Fibroblast of villous mesenchyme (primary cell): Measurements from ENCODE around the gene TNFSF13. TPM values are rescaled to one million over a fixed set of nuclear protein-coding genes. Genes with fewer than 3 reads are reported as not detected.
"Not testable (repeated sequence)": the region's sequence is repeated elsewhere in the genome, so short reads cannot be mapped to it uniquely, and the experiment has no call there.

Experiments
- DNase-seq: peaks from one replicate; pipeline ENCODE4 v3.0.0-alpha.2; 2010; ENCODE audit warnings: low read depth
- H3K4me3 ChIP-seq: 2 replicates; pipeline ENCODE4 v1.5.1; 2011; ENCODE audit warnings: low read depth, mild to moderate bottlenecking, low read length
- small RNA-seq: library from RNA; depleted of rRNA; stranded (forward); fragments of <200 nt; gene quantifications from one replicate; pipeline ENCODE3, GENCODE V24; 2012
- total RNA-seq: library from RNA; depleted of rRNA; stranded (reverse); fragments of >200 nt; gene quantifications from 2 replicates; pipeline ENCODE4 v1.2.3, GENCODE V29; 2012
- TF ChIP-seq, protein P1 (sequence below): IDR thresholded peaks from 2 replicates; pipeline ENCODE4 v1.5.1; 2012; ENCODE audit warnings: low read depth, mild to moderate bottlenecking, low read length; ENCODE audit not compliant: insufficient read depth

TNFSF13 gene
- total RNA-seq, 1 donor, result 0.43 TPM

GRCh38 chr17:7592422-7593021 lies 34.0 kb downstream of the TNFSF13 start:
- TF ChIP-seq, protein P1, sequence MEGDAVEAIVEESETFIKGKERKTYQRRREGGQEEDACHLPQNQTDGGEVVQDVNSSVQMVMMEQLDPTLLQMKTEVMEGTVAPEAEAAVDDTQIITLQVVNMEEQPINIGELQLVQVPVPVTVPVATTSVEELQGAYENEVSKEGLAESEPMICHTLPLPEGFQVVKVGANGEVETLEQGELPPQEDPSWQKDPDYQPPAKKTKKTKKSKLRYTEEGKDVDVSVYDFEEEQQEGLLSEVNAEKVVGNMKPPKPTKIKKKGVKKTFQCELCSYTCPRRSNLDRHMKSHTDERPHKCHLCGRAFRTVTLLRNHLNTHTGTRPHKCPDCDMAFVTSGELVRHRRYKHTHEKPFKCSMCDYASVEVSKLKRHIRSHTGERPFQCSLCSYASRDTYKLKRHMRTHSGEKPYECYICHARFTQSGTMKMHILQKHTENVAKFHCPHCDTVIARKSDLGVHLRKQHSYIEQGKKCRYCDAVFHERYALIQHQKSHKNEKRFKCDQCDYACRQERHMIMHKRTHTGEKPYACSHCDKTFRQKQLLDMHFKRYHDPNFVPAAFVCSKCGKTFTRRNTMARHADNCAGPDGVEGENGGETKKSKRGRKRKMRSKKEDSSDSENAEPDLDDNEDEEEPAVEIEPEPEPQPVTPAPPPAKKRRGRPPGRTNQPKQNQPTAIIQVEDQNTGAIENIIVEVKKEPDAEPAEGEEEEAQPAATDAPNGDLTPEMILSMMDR, result no peak
- H3K4me3 ChIP-seq, result no peak overlapping the region
- no peak for DNase-seq

GRCh38 chr17:7593296-7593695 lies 34.7 kb downstream of the TNFSF13 start:
- no peak overlapping the region for H3K4me3 ChIP-seq
- TF ChIP-seq, protein P1, result no peak
- DNase-seq, result no peak

DNA sequence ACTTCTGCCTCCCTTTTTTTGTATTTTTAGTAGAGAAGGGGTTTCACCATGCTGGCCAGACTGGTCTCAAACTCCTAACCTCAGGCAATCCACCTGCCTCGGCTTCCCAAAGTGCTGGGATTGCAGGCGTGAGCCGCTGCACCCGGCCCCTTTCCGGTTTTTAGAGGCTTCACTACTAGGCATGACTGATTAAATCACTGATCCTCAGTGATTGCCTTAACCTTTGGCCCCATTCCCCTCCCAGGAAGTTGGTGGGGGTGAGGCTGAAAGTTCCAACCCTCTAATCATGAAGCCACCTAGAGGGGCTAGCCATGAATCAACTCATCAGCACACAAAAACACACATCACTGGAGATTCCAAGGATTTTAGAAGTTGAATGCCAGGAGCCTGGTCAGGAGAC lies 39.0 kb downstream of the TNFSF13 start:
- H3K4me3 ChIP-seq, DNase-seq: not testable (repeated sequence)

DNA sequence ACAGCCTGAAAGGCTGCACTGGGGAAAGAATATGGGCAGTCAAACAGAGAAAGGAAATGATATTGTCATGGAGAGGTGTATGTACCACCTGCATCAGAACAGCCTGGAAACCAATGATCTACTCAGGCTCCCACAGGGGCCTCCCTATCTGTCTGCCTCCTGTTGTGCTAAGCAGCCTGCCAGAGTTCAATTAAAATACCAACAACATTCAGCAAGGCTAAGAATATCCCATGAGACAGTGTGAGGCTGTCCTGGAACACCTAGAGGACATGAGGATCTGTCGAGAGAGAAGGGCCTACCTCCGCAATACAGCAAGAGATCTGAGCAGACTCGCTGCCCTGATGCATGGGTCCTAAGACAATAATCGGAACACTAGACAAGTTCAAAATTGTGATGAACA lies 47.7 kb downstream of the TNFSF13 start:
- H3K4me3 ChIP-seq, result no peak overlapping the region
- no peak for DNase-seq
- TF ChIP-seq, protein P1, result no peak

DNA sequence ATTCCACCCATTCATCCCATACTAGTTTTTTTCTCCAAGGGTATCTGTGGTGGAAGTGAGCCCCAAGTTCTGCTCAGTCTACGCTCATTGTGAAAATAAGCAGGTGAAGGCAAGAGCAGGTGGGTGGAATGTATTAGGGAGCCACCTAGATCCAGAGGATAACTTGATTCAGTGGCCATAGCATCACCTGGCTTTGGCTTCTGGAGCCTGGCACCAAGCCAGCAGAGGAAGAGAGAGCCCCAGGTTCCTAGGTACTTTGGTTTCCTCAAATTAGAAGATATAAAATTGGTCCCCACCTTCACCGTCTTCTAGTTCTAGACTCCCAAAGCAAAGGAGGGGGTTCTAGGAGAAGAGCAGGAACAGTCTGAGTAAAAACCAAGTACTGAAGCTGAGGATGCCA lies 52.1 kb downstream of the TNFSF13 start:
- no peak overlapping the region for H3K4me3 ChIP-seq
- no peak for DNase-seq
- TF ChIP-seq, protein P1, result no peak

Small RNA genes lying within 50 kb of the gene (small RNA-seq; reads per million reads assigned to genes)
- gene CD68 (not detected), gene RF00019 (not detected), gene SNORA48 (not detected), gene SNORD10 (not detected)

Other genes with a start within 250 kb of the TNFSF13 start
- 34.1 and 45.3 TPM in 2 replicates for gene GPS2, start 243.4 kb upstream of the TNFSF13 start, total RNA-seq
- 15.1 and 19.4 TPM in 2 replicates for gene NEURL4, start 229.4 kb upstream of the TNFSF13 start, total RNA-seq
- 1.9 and 3.9 TPM in 2 replicates for gene ACAP1, start 222.2 kb upstream of the TNFSF13 start, total RNA-seq
- gene KCTD11, start 206.6 kb upstream of the TNFSF13 start, total RNA-seq, result 7.4 and 8.6 TPM in 2 replicates
- not detected in 2 replicates for gene TMEM95, start 203.6 kb upstream of the TNFSF13 start, total RNA-seq
- under 0.01 and 2.2 TPM in 2 replicates for gene TNK1, start 177.7 kb upstream of the TNFSF13 start, total RNA-seq
- 16.8 and 28.3 TPM in 2 replicates for gene PLSCR3, start 164.2 kb upstream of the TNFSF13 start, total RNA-seq
- 147 and 162 TPM in 2 replicates for gene TMEM256, start 154.7 kb upstream of the TNFSF13 start, total RNA-seq
- gene NLGN2, start 150.9 kb upstream of the TNFSF13 start, total RNA-seq, result 8.1 and 9.5 TPM in 2 replicates
- not detected in 2 replicates for gene SPEM1, start 138.4 kb upstream of the TNFSF13 start, total RNA-seq
- gene SPEM2, start 133.1 kb upstream of the TNFSF13 start, total RNA-seq, result not detected in 2 replicates
- not detected in 2 replicates for gene SPEM3, start 129.9 kb upstream of the TNFSF13 start, total RNA-seq
- 2.6 and 3.0 TPM in 2 replicates for gene TMEM102, start 123.3 kb upstream of the TNFSF13 start, total RNA-seq
- 0.32 and 3.9 TPM in 2 replicates for gene FGF11, start 119.2 kb upstream of the TNFSF13 start, total RNA-seq
- gene CHRNB1, start 113.7 kb upstream of the TNFSF13 start, total RNA-seq, result 6.1 and 6.9 TPM in 2 replicates
- 30.0 and 37.1 TPM in 2 replicates for gene ZBTB4, start 79.1 kb upstream of the TNFSF13 start, total RNA-seq
- not detected in 2 replicates for gene SLC35G6, start 77.3 kb upstream of the TNFSF13 start, total RNA-seq
- gene POLR2A, start 74.4 kb upstream of the TNFSF13 start, total RNA-seq, result 118 and 127 TPM in 2 replicates
- gene TNFSF12, start 9.7 kb upstream of the TNFSF13 start, total RNA-seq, result 11.7 and 14.5 TPM in 2 replicates
- 69.9 and 75.1 TPM in 2 replicates for gene SENP3, start 3.2 kb downstream of the TNFSF13 start, total RNA-seq
- gene CD68, start 20.9 kb downstream of the TNFSF13 start, total RNA-seq, result 9.1 and 9.7 TPM in 2 replicates
- gene MPDU1, start 25.1 kb downstream of the TNFSF13 start, total RNA-seq, result 70.5 and 101 TPM in 2 replicates
- gene SOX15, start 31.3 kb downstream of the TNFSF13 start, total RNA-seq, result under 0.01 and 0.64 TPM in 2 replicates
- gene FXR2, start 56.1 kb downstream of the TNFSF13 start, total RNA-seq, result 37.4 and 39.7 TPM in 2 replicates
- gene SAT2, start 69.1 kb downstream of the TNFSF13 start, total RNA-seq, result 23.3 and 37.0 TPM in 2 replicates
- gene SHBG, start 71.4 kb downstream of the TNFSF13 start, total RNA-seq, result 0.64 and 0.86 TPM in 2 replicates
- not detected in 2 replicates for gene ATP1B2, start 92.2 kb downstream of the TNFSF13 start, total RNA-seq
- 50.6 and 79.5 TPM in 2 replicates for gene TP53, start 128.7 kb downstream of the TNFSF13 start, total RNA-seq
- 5.2 and 6.0 TPM in 2 replicates for gene WRAP53, start 129.7 kb downstream of the TNFSF13 start, total RNA-seq
- gene EFNB3, start 146.5 kb downstream of the TNFSF13 start, total RNA-seq, result 0.32 and 0.43 TPM in 2 replicates
- gene DNAH2, start 159.0 kb downstream of the TNFSF13 start, total RNA-seq, result under 0.01 and 0.43 TPM in 2 replicates